ENCODE data around the gene GOT2.
"Not testable (repeated sequence)": the region's sequence is repeated elsewhere in the genome, so short reads cannot be mapped to it uniquely, and the experiment has no call there.

GOT2 gene

DNA sequence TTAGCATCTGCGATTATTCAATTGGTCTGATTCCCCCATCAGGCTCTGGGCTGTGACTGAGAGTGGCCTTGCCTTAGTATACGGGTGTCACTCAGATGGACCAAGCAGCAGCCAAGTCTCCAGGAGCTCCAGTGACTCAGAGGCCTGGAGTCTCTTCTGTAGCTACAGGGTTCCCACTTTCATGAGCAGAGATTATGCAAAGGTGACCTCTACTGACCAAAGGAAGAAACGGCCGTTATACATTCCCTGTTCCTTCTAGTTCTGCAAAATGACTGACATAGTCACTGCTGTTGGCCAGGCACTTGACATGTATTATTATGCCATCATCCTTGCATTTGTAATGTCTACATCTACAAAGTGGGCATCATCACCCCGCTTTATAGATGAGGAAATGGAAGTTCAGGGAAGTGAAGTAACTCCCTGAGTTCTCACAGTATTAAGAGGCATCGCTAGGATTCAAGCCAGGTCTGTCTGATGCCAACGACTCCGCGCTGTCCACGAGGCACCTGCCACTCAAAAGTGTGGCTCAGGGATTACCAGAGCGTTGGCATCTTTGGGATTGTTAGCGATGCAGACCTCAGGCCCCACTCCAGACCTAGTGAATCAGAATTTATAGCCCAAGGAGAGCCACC, 72.8 kb downstream of the GOT2 start:
- peak in 1 of 10 donors; percentile 17 for DNase-seq
- intact Hi-C loops (cut with DNase I), result loop anchor here (2.0 to 10.0 kb wide), 2 partner anchors 147 to 325 kb away; partner anchors contain the start of gene SETD6

DNA sequence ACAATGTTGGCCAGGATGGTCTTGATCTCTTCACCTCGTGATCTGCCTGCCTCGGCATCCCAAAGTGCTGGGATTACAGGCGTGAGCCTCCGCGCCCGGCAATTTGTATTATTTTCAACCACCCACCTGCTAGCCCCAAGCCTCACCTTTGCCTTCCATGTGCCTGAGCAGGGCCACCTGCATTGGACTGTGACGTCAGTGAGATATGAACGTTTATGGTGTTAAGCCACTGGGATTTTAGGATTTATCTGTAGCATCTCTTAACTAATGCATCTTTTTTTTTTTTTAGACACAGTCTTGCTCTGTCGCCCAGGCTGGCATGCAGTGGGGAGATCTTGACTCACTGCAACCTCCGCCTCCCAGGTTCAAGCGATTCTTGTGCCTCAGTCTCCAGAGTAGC, 74.2 kb downstream of the GOT2 start:
- intact Hi-C loops (cut with DNase I), result loop anchor here (2.0 to 10.0 kb wide), 2 partner anchors 145 to 323 kb away; partner anchors contain the start of gene SETD6
- not testable (repeated sequence) for DNase-seq

DNA sequence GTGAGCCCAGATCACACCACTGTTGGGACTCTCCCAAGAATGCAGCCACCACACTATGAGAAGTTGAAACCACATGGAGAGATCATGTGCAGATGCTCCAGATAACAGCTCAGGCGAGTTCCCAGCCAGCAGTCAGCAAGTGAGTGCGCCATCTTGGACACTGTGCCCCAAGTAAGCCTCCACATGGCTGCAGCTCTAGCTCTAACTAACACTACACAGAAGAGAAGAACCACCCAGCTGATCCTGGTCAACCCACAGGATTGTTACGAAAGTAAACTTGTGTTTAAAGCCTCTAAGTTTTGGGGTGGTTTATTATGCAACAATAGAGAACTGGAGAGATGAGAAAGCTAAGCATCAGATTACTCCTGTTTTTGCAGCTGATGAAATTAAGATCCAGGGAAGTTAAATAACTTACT, 75.3 kb downstream of the GOT2 start:
- intact Hi-C loops (cut with DNase I), result no loop called here
- DNase-seq, result no peak

All from posterior cingulate gyrus (tissue), 11 donors.